GM12801 (cell line): ENCODE measurements around the gene RNASET2.

Source experiments
- CTCF ChIP-seq: IDR thresholded peaks from one replicate; pipeline ENCODE4 v1.5.1; 2011; ENCODE audit warnings: control low read depth; ENCODE audit not compliant: insufficient read length; ENCODE audit errors: extremely low read depth

Gene RNASET2

GRCh38 chr6:166900956-166901607 is 55.3 kb downstream of the RNASET2 start:
- no peak for TF ChIP-seq CTCF

GRCh38 chr6:166900130-166900708 is 56.1 kb downstream of the RNASET2 start:
- no peak for TF ChIP-seq CTCF

- no peak for TF ChIP-seq CTCF
Observed at GRCh38 chr6:166898910-166899309, 57.4 kb downstream of the RNASET2 start.

- TF ChIP-seq CTCF = no peak
Observed at GRCh38 chr6:166879594-166879993, 76.8 kb downstream of the RNASET2 start.
